Colon (tissue), 2 donors: Measurements from ENCODE around the gene CNTN4.
"Not testable (repeated sequence)": the region's sequence is repeated elsewhere in the genome, so short reads cannot be mapped to it uniquely, and the experiment has no call there.

ENCODE experiments used
- FAIRE-seq: peaks from 2 replicates; lab custom pipeline; 2012; peaks lifted over from hg19 to GRCh38; lab: Jason Lieb, UNC
- donor health status: control.
- donor health status: control.

CNTN4 gene

DNA sequence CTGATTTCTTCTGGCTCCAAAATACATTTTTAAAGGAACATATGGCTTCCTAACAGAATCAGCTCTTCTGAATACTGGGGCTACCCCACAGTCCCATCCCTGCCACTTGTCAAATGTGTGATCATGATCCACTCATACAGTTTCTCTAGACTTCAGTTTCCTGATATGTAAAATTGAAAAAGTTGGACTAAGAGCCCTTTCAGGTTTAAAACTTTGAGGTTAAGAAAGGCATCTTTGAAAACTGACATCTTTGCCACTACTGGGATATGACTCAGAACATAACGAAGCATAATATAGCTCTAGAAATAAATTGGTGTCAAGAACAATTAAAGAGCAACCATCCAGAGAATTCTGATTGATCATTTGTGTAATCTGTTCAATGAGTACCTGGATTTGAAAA lies 763.3 kb downstream of the CNTN4 start:
- no peak for FAIRE-seq

DNA sequence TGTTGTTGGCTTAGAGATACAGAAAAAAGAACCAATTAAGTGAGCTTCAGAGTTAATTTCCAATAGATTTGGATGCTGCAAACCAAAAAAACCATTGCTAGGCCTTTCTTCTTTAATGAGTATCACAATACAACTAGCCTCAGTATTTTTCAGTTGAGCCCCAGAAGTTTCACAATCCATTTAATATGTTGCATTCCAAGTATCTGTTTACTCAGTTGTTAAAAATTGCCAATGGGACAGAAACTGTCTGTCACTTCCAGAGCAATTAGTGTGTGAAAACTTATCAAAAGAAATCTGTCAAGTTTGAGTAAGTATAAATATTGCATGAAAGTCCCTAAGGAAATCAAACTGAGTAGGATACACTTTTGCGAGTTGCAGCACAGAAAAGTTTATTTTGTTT lies 763.7 kb downstream of the CNTN4 start:
- FAIRE-seq, result no peak

DNA sequence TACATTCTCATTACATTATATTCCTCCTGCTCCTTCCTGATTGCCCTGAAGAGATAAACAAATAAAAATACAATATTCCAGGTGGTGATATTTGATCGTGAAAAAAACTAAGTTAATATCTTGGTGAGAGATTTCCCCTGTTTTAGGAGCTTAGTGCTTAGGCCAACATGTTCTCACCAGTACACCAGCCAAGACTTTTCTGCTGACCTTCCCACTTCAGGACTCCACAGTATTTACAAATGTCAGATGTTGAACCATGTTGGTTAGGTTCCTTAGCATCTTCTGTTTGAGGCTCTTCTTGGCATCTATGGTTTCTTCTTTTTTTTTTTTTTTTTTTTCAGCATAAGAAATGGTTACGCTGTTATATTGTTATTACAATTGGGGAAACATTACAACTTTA lies 764.5 kb downstream of the CNTN4 start:
- no peak for FAIRE-seq

DNA sequence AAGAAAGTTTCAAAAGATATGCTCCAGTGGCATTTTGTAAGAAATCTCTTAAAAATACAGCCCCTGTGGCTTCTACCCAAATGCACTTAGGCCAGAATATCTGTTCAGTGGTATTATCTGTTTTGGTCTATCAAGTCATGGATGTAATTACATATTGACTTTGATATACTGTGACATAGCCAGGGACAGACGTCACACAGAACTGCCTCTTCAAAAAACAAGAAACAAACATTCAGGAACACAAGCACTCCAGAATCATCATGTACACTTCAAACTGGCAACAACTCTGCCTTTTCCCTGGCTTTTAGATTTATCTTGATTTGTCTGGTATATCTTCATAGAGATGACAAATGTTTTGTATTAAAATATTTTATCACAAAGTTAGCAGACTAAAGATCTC lies 771.2 kb downstream of the CNTN4 start:
- no peak for FAIRE-seq

DNA sequence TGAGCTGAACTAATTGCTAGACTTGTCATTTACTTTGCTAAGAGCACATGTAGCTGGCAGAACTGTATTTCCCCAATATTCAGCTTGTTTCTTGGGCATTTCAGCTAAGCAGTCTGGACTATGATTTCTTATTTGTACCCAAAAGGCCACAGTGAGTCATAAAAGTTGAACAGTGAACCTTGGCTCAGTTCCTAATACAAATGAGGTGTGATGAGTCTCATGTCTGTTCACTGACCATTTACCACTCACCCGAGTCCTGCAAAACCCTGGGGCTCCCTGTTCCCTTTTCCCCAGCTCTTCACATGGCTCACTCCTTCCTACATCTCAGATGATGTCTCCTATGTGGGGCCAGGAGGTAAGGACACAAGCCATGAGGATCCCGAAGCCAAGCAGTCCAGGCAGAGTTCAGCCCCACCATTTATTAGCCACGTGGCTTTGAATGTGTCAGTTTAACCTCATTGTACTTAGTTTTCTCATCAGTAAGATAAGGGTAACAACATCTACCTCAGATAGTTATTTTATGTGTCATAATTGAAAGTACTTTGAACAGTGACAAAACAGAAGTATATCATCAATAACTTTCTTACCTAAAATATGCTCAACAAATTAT lies 772.2 kb downstream of the CNTN4 start:
- no peak for FAIRE-seq

DNA sequence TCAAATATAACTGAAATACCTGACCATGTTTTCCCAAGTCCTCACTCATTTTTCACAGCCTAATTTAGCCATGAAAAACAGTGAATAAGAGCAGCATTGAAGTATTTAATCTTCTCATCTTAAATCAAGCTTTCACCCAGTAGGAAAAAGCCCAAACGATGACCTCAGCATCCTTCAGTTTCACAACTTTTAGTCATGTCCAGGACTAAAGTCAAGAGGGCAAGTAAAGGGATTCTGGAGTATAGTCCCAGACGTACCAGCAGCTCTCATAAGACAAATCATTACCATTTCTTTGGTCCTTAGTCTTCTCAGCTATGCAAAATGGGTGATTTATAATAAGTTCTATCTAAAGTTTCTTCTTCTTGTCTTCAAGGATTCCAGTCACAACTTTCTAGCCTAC lies 774.2 kb downstream of the CNTN4 start:
- no peak for FAIRE-seq

DNA sequence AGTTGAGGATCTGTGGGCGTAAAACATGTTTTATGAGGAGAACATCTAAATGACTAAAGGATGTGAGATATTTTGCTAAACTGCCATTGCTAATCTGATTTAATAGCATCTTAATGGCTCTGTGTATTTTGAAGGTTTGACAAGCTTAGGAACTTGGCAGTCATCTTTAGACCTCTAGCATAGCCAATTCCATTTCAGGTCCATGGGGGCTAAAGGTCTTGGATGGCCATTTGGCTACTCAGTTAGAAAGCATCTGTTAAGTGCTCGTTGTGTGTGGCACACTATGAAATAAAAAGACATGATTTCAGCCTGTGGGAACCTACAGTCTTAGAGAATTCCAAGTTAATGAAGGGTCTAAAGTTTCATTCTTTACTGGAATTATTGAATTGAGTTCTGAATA lies 775.3 kb downstream of the CNTN4 start:
- FAIRE-seq, result no peak

DNA sequence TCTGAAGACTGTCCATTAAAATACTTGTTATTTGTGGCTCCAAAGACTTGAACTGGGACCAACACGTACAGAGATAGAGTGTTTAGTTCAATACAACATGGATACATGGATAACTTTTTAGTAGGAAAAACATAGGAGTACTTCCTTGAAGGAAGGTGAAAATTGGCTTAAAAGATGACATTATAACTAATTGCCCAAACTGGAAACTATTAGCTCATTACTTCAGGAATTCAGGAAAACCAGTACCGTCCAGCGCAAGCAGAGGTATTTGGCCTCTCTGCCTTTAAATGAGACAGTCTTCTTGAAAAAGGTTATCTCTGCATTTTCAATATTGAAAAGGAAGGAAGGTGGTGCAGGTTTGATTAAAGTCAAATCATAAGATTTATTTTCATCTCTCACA lies 777.0 kb downstream of the CNTN4 start:
- no peak for FAIRE-seq

DNA sequence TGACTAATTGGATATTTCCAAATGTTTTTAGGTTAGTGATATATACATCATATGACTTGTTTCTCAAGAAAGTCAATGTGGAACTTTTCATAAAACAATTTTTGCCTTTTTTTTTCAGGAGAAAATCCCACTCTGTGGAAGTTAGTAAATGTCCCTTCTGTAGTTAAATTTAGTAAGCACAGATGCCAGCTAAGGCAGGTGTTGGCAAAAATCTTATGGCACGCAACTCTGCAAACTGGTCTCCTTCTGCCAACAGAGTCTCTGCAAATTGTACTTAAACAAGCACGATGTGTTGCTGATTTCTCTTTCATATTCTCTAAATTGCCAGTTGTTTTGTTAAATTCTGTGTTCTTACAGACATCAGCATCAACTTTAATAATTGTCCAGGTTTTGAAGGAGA lies 777.7 kb downstream of the CNTN4 start:
- no peak for FAIRE-seq

DNA sequence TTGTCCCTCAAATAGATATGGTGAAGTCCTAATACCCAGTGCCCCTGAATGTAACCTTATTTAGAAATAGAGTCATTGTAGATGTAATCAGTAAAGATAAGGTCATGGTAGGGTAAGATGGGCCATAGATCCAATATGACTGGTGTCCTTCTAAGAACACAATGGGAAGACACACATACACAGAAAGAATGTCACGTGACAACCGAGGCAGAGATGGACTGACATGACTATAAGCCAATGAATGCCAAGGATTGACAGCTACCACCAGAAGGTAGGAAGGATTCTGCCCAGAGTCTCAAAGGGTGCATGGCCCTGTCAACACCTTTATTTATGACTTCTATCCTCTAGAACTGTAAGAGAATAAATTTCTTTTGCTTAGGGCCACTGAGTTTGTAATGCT lies 780.4 kb downstream of the CNTN4 start:
- FAIRE-seq, result no peak

DNA sequence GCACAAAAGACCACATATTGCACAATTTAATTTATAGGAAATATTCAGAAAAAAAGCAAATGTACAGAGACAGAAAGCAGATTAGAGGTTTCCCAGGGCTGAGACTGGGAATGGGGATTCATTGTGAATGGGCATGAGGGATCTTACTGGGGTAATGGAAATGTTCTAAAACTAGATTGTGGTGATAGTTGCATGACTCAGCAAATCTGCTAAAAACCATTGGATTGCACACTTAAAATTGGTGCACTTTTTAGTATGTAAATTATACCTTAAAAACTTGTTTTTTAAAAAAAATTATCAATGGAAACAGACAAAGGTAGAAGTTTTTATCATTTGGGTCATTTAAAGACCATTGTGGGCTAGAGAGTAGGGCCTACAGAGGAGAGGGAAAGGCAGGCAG lies 780.9 kb downstream of the CNTN4 start:
- no peak for FAIRE-seq

DNA sequence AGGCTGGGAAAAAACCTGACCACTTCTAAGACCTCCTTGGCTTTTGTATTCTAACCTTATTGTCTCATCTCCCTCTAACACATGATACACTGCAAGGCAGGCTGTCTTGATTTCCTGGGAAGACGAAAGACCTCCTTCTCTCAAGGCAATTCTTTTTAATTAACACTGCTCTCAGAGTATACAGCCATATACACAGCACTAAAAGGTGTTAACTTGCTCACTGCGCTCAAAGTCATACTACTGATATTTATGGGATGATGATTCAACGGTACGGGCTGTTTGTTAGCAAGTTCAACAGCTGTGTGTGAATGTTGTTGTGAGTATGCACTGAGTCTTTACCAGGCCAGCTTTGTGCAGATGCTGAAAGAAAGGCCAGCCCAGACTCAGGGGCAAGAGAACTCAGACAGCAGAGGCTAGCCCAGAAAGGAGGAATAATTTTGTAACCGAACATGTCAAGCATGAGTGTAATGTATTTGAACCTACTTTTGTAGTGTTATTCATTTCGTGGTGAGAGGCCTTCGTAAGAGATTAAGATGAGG lies 781.6 kb downstream of the CNTN4 start:
- FAIRE-seq, result no peak

DNA sequence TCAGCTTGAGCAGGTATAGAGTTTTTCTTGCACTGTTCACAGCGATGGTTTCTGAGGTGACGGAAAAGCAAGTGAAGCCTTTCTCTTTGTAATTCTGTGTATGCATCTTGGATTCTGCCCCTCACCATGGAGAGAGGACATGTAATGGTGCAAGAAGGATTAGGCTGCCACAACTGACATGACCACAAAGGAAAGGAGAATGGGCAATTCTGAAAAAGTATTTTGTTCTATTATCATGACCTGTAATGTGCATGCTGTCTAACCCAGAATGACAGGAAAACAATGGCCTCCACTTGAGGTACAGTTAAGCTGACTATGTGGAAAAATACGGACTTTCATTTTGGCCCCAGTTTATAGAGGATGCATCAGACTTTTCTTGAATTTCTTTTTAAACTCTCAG lies 784.6 kb downstream of the CNTN4 start:
- FAIRE-seq, result no peak

DNA sequence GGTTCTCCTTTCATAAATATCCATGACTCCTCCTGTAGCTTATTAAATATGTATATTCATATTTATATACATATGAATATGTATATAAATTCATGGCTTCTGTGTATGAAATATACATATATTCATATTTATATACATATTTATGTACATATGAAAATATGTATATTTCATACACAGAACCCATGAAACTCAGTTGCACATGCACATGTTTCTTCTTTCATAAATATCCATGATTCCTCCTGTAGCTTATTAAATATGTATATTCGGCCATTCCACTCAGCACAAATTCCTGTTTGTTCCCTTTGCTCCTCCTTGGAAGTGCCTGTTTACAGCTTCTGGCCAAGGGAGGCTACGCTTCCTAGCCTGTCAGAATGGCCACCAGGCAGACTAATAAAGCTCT lies 789.9 kb downstream of the CNTN4 start:
- no peak for FAIRE-seq

DNA sequence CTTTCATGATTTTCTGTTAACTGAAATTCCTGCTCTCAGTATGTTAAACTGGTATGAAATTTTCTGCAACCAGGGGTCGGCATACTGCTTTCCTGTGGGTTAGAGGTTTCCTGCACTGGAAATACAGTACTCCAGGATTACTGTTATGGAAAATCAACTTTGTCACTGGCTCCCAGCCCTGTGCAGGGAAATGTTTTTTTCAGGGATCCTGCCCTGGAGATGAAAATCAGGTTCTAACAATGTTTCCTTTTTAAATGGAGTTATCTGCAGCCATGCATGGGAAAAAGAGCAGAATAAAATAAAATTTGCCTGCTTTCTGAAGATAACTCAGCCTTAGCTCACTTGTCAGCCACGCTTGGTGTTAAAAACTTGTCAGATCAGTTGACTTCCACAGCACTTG lies 791.1 kb downstream of the CNTN4 start:
- no peak for FAIRE-seq

DNA sequence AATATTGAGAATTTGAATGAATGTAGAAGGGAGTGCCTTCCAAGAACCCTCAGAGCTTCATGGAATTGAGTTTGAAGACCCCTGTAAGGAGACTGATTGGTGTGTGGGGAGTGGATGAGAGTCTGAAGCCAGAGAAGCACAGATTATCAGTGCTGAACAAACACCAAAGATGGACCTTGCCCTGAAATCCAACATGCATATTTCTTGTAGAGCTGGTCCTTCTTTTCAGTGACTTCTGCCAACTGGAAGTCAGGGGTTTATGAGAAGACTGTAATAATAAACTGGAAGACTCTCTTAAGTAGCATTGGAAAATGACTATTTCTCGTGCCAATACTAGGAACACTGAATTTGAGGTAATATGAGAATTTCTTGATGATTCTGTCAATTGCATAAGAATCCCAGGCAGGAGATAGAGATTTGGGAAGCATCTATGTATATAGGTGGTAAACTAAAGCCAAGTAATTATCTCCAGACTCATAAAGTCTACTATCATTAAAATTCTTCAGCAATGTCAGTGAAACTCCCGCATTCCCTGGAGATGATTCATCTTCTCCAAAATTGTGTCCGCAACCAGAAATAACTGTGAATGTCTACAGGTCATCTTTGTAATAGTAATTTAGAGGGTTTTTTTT lies 797.8 kb downstream of the CNTN4 start:
- FAIRE-seq, result no peak

DNA sequence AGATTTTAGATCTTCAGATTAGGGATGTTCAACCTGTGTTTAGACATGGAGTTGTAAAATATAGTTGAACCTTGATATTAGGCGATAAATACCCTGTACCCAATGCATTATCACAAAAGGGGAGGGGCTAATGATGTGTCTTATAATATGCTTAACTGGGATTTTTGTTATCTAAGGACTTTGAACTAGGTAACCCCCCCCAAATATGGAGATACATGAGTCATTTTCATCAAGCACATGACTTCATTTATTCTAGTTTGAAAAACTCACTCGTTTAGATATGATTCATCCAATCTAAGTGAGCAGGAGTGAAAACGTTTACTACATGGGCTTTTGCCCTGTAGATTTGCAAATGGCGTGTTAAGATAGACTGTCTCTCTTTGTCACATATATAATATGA lies 799.2 kb downstream of the CNTN4 start:
- no peak for FAIRE-seq

DNA sequence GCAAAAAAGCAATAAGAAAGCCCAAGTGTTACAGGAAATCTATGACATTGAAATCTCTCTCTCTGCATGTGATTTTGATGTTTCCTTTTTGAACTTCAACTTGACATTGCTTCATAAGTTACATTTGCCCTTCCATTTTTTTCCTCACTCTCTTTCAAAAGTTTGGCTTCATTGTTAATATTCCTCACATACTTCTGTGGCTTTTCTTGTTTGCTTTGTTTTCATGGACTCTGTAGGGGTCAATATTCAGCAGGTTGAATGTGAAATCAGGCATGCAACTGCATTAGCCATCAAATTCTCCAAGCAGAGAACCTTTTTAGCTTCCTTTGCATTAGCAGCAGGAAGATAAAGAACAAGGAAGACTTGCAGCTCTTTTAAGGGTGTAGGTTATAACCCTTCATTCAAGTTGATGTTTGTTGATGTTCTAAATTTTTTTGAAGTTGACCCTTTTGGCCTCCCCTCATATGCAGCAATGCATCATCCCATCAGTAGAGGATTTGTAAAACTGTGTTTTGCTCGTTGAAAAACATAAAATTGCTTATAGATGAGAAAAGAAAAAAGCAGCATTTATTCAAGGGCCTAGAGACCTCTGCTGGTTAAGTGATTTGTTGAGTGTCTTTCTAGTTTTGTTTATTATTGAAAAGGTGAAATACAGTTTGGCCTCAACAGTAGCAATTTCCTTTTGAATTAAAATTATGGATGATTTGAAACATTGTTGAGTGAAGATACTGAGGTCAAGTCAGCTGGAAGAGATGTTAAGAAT lies 800.1 kb downstream of the CNTN4 start:
- no peak for FAIRE-seq

DNA sequence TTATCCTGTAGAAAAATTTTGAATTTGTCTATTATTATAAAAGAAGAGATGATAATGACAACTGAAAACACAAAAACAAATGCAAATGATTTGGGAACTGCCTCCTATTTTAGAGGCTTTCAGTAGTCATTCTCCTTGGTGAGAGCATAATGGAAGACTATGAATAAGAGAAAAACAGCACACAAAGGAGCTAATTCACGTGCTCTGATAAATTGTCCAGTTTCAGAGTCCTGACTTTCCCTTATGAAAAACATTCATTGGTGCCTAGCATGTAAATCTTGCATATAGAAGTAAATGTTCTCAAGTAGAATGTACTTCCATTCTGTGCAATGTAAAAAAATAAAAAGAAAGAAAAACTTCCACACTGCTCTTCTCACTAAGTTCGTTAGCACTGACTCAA lies 805.4 kb downstream of the CNTN4 start:
- no peak for FAIRE-seq

DNA sequence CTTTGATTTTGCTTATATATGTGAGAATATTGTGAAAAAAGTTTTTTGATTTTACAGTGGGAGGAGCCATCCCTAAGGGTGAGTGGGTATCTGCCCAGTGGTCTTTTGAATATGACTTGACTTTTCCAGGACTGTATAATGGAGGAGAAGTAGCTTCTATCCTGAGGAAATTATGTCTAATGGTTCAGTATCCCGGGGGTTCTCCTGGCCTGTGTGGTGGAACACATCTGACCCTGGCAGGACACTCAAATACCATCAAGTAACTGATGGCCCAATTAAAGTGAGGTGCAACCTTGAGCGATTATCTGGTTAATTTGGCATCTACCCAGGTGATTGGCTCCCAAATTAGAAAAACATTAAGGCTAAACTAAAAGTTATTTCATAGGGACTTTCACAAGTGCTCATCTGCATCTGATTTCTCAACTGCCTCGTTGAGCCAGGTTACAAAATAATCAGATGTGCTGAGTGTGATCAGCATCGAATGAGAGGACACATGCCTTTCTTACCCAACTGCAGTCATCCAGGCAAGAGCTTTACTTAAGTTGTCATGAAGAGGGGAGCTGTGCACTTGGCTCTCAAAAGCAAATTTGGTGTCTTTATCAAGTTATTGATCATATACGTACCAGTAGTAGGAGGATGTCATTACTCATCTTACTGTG lies 810.2 kb downstream of the CNTN4 start:
- no peak for FAIRE-seq

DNA sequence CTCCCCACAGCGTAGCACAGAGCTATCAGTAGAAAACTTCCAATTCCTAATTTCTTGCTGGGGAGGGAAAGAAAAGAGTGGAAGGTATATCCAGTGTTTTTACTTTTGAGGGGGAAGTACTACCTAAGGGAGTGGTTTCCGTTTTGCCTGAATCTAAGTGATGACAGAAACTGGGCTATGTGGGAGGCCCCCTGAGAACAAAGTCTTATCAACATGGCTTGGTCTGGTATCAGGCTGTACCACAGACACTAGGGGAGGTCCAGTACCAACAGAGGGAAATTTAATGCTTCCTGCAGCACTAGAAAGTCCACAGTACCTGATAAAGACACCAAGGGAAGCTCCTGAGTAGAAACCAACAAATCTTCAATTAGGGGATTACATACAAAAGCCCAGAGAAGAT lies 812.3 kb downstream of the CNTN4 start:
- FAIRE-seq, result no peak

DNA sequence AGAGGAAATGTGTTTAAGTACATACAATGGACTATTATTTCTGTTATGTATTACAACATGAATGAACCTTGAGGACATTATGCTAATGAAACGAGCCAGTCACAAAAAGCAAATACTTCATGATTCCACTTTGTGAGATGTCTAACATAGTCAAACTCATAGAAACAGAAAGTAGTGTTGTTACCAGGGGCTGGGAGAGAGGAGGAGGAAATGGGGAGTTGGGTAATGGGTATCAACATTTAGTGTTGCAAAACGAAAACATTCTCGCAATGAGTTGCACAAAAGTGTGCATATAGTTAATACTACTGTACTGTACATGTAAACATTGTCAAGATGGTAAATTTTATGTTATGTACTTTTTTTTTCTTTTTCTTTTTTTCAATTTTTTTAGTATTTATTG lies 817.2 kb downstream of the CNTN4 start:
- no peak for FAIRE-seq

DNA sequence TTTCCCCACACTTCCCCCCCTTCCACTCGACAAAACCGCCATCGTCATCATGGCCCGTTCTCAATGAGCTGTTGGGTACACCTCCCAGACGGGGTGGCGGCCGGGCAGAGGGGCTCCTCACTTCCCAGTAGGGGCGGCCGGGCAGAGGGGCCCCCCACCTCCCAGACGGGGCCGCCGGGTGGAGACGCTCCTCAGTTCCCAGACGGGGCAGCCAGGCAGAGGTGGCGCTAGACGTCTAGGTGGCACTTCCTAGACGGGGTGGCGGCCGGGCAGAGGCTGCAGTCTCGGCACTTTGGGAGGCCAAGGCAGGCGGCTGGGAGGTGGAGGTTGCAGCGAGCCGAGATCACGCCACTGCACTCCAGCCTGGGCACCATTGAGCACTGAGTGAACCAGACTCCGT lies 818.0 kb downstream of the CNTN4 start:
- FAIRE-seq, result not testable (repeated sequence)
